A673 (cell line): Measurements from ENCODE around the gene ARL8A. TPM values are rescaled to one million over a fixed set of nuclear protein-coding genes. Genes with fewer than 3 reads are reported as not detected.

ENCODE experiments used
- BruUV-seq: library from RNA; stranded (reverse); fragments of 400-500 nt; replicated peaks from 2 replicates; lab custom pipeline; 2021; lab: Mats Ljungman, UMichigan
- CTCF ChIA-PET: fragments of 300-600 bp; sonication (Branson Sonifier 250); formaldehyde crosslinking; loops from one replicate; lab custom pipeline; 2022; ENCODE audit warnings: antibody characterized with exemption; lab: Charles Lee
- POLR2A ChIA-PET: fragments of 300-600 bp; sonication (Branson Sonifier 250); formaldehyde crosslinking; loops from one replicate; lab custom pipeline; 2022; ENCODE audit warnings: antibody characterized with exemption; ENCODE audit not compliant: low non-redundant PET; lab: Charles Lee
- DNase-seq: peaks from one replicate; pipeline ENCODE4 v3.0.0-alpha.2; 2015; ENCODE audit warnings: low spot score
- H3K27ac ChIP-seq: fragments of 200-600 bp; sonication (generic); 2 replicates; pipeline ENCODE4 v1.5.1; 2016; ENCODE audit warnings: mixed run types, low read depth, mild to moderate bottlenecking, mixed read lengths, antibody characterized with exemption, low read length; ENCODE audit not compliant: poor library complexity, severe bottlenecking
- H3K27me3 ChIP-seq: fragments of 200-600 bp; sonication (generic); replicated peaks from 2 replicates; pipeline ENCODE4 v1.6.1; 2017; ENCODE audit warnings: mixed run types, low read depth, mild to moderate bottlenecking, mixed read lengths, antibody characterized with exemption, low read length; ENCODE audit not compliant: insufficient read depth, poor library complexity
- H3K36me3 ChIP-seq: fragments of 200-600 bp; sonication (generic); 2 replicates; pipeline ENCODE4 v1.6.1; 2016; ENCODE audit warnings: mixed run types, mild to moderate bottlenecking, mixed read lengths, antibody characterized with exemption, low read length; ENCODE audit not compliant: insufficient read depth, poor library complexity, severe bottlenecking
- H3K4me1 ChIP-seq: fragments of 200-600 bp; sonication (generic); 2 replicates; pipeline ENCODE4 v1.6.1; 2017; ENCODE audit warnings: mixed run types, mild to moderate bottlenecking, mixed read lengths, antibody characterized with exemption, low read length; ENCODE audit not compliant: insufficient read depth, poor library complexity, severe bottlenecking
- H3K4me3 ChIP-seq: fragments of 200-600 bp; sonication (generic); 2 replicates; pipeline ENCODE4 v1.5.1; 2016; ENCODE audit warnings: low read depth, mixed run types, mild to moderate bottlenecking, mixed read lengths, low read length; ENCODE audit not compliant: poor library complexity, severe bottlenecking
- H3K9me3 ChIP-seq: fragments of 200-600 bp; sonication (generic); 2 replicates; pipeline ENCODE4 v1.6.1; 2016; ENCODE audit warnings: mixed run types, low read depth, mild to moderate bottlenecking, mixed read lengths, antibody characterized with exemption, low read length; ENCODE audit not compliant: poor library complexity, severe bottlenecking
- CTCF ChIP-seq: fragments of 300-800, 200-600 bp; sonication (generic); conservative IDR thresholded peaks from 2 replicates; pipeline ENCODE4 v1.5.1; 2017; ENCODE audit warnings: low read depth, mild to moderate bottlenecking, antibody characterized with exemption, low read length, moderate library complexity, mixed read lengths
- EZH2 ChIP-seq: fragments of 200-600 bp; sonication (generic); IDR thresholded peaks from 2 replicates; pipeline ENCODE4 v1.6.1; 2017; ENCODE audit warnings: borderline replicate concordance, low read depth, mild to moderate bottlenecking, mixed read lengths, antibody characterized with exemption, low read length; ENCODE audit not compliant: poor library complexity, severe bottlenecking
- intact Hi-C: fragments of 100-400 bp; cut with micrococcal nuclease; formaldehyde crosslinking; loops from one replicate; pipeline ENCODE4 v1.10.0; 2022; ENCODE audit not compliant: unreplicated experiment
- total RNA-seq: library from RNA; stranded (reverse); gene quantifications from 2 replicates; pipeline ENCODE4 v1.2.3, GENCODE V29; 2021

Gene ARL8A
- total RNA-seq, 1 experiment from 2014 or later, result 41.9 TPM

GRCh38 chr1:202158810-202159533 is 14.4 kb upstream of the ARL8A start:
- TF ChIP-seq EZH2, result no peak
- no peak for TF ChIP-seq CTCF
- no peaks in the 10 kb centered on the region for H3K9me3 ChIP-seq
- CTCF ChIA-PET, result no interaction called here
- no peaks in the 10 kb centered on the region for H3K36me3 ChIP-seq
- no TSS peak for BruUV-seq
- no peak overlapping the region for H3K27ac ChIP-seq
- H3K4me1 ChIP-seq, result peaks cover 23% of the 10 kb centered on the region
- POLR2A ChIA-PET, result no interaction called here
- intact Hi-C loops, result no loop called here
- H3K27me3 ChIP-seq, result no peaks in the 10 kb centered on the region
- no peak overlapping the region for H3K4me3 ChIP-seq
- no peak for DNase-seq

- Histone ChIP-seq H3K27me3 (no peaks in the 10 kb centered on the region), H3K4me1 (peaks cover 23% of the 10 kb centered on the region), H3K9me3 (no peaks in the 10 kb centered on the region), H3K4me3 (no peak overlapping the region), H3K36me3 (no peaks in the 10 kb centered on the region), H3K27ac (no peak overlapping the region)
- intact Hi-C loops, result no loop called here
- ChIA-PET POLR2A (no interaction called here), CTCF (no interaction called here)
- DNase-seq, result no peak
- BruUV-seq, result no TSS peak
- TF ChIP-seq CTCF, result no peak
These were observed 13.4 kb upstream of the ARL8A start for GRCh38 chr1:202157945-202158344.

GRCh38 chr1:202156590-202156989 is 12.1 kb upstream of the ARL8A start:
- H3K4me1 ChIP-seq, result peaks cover 16% of the 10 kb centered on the region
- H3K4me3 ChIP-seq, result no peak overlapping the region
- ChIA-PET CTCF (no interaction called here), POLR2A (no interaction called here)
- intact Hi-C loops, result no loop called here
- H3K9me3 ChIP-seq, result no peaks in the 10 kb centered on the region
- TF ChIP-seq EZH2 (no peak), CTCF (no peak)
- DNase-seq, result no peak
- no TSS peak for BruUV-seq
- H3K27ac ChIP-seq, result no peak overlapping the region
- no peaks in the 10 kb centered on the region for H3K27me3 ChIP-seq
- H3K36me3 ChIP-seq, result no peaks in the 10 kb centered on the region
